CD14-positive monocyte (primary cell): ENCODE results near the gene UCP2. TPM values are rescaled to one million over a fixed set of nuclear protein-coding genes. Genes with fewer than 3 reads are reported as not detected.

Experiments used
- DNase-seq, 3 donors: peaks; one replicate each; pipeline ENCODE4 v3.0.0-alpha.2; 2011 to 2022
- H2AFZ ChIP-seq: 2 replicates; pipeline ENCODE4 v1.6.0; 2012; ENCODE audit warnings: mild to moderate bottlenecking, low read depth, low read length, inconsistent platforms; ENCODE audit not compliant: insufficient read depth, poor library complexity, severe bottlenecking
- H3K27ac ChIP-seq, 2 donors: 1 replicate in 1 of 2; 2 replicates in 1 of 2; pipeline ENCODE4 v1.5.1; 2012 to 2013; ENCODE audit warnings: low read length in 2 of 2, control low read depth in 1 of 2, inconsistent platforms in 1 of 2, low read depth in 1 of 2, mild to moderate bottlenecking in 1 of 2
- H3K27me3 ChIP-seq, 2 donors: one replicate each; pipeline versions ENCODE4 v1.6.0 to v1.6.1; 2011 to 2013; ENCODE audit warnings: low read length in 2 of 2; ENCODE audit not compliant: control insufficient read depth in 2 of 2, insufficient read depth in 2 of 2
- H3K36me3 ChIP-seq, 2 donors: replicated peaks in 1 of 2; 1 replicate in 1 of 2; 2 replicates in 1 of 2; pipeline versions ENCODE4 v1.5.1 to v1.6.1; 2012 to 2013; ENCODE audit warnings: low read length in 2 of 2, control low read depth in 1 of 2, inconsistent platforms in 1 of 2, mild to moderate bottlenecking in 1 of 2; ENCODE audit not compliant: insufficient read depth in 2 of 2, control insufficient read depth in 1 of 2
- H3K4me1 ChIP-seq, 2 donors: 1 replicate in 1 of 2; 2 replicates in 1 of 2; pipeline versions ENCODE4 v1.5.1 to v1.6.1; 2012 to 2013; ENCODE audit warnings: low read length in 2 of 2, control low read depth in 1 of 2, inconsistent platforms in 1 of 2, mild to moderate bottlenecking in 1 of 2, moderate library complexity in 1 of 2; ENCODE audit not compliant: insufficient read depth in 2 of 2, control insufficient read depth in 1 of 2
- H3K4me2 ChIP-seq: replicated peaks from 2 replicates; pipeline ENCODE3; 2012; ENCODE audit warnings: low read length, moderate library complexity, mild to moderate bottlenecking; ENCODE audit not compliant: poor library complexity, severe bottlenecking; ENCODE audit errors: extremely low read depth
- H3K4me3 ChIP-seq, 3 experiments: fragments of 200-600 bp in 1 of 3; sonication (generic) in 1 of 3; replicated peaks in 1 of 3; 1 replicate in 2 of 3; 2 replicates in 1 of 3; pipeline ENCODE4 v1.5.1; 2011 to 2013; ENCODE audit warnings: low read length in 3 of 3, mild to moderate bottlenecking in 3 of 3, control low read depth in 2 of 3, low read depth in 2 of 3, inconsistent platforms in 1 of 3, moderate library complexity in 1 of 3
- H3K79me2 ChIP-seq: 2 replicates; pipeline ENCODE4 v1.6.0; 2012; ENCODE audit warnings: mild to moderate bottlenecking, control low read depth, inconsistent platforms, low read length, moderate library complexity; ENCODE audit not compliant: insufficient read depth
- H3K9ac ChIP-seq: 2 replicates; pipeline ENCODE4 v1.6.0; 2017; ENCODE audit warnings: low read length, mild to moderate bottlenecking; ENCODE audit not compliant: insufficient read depth, poor library complexity, severe bottlenecking
- H3K9me3 ChIP-seq, 2 donors: replicated peaks in 1 of 2; 1 replicate in 1 of 2; 2 replicates in 1 of 2; pipeline versions ENCODE4 v1.5.1 to v1.6.1; 2012 to 2013; ENCODE audit warnings: low read length in 2 of 2, control low read depth in 1 of 2; ENCODE audit not compliant: control insufficient read depth in 1 of 2, insufficient read depth in 1 of 2
- H4K20me1 ChIP-seq: 2 replicates; pipeline ENCODE4 v1.6.0; 2012; ENCODE audit warnings: mild to moderate bottlenecking, low read length, control low read depth, moderate library complexity; ENCODE audit not compliant: insufficient read depth
- H3K27ac Mint-ChIP-seq, 7 donors: one replicate each; pipeline ENCODE4 v1.8.0; 2020; ENCODE audit warnings: mild to moderate bottlenecking in 7 of 7, mixed read lengths in 7 of 7, moderate library complexity in 6 of 7, inconsistent platforms in 2 of 7
- H3K27me3 Mint-ChIP-seq, 3 donors: one replicate each; pipeline ENCODE4 v1.8.0; 2021 to 2022; ENCODE audit warnings: low read depth in 3 of 3, mild to moderate bottlenecking in 3 of 3, mixed read lengths in 3 of 3, moderate library complexity in 3 of 3, inconsistent platforms in 1 of 3
- H3K36me3 Mint-ChIP-seq, 2 donors: one replicate each; pipeline ENCODE4 v1.8.0; 2020; ENCODE audit warnings: mixed read lengths in 2 of 2, inconsistent platforms in 1 of 2, mild to moderate bottlenecking in 1 of 2
- H3K4me1 Mint-ChIP-seq: one replicate; pipeline ENCODE4 v1.8.0; 2020; ENCODE audit warnings: mild to moderate bottlenecking, mixed read lengths
- H3K4me3 Mint-ChIP-seq, 2 donors: one replicate each; pipeline ENCODE4 v1.8.0; 2020; ENCODE audit warnings: mild to moderate bottlenecking in 2 of 2, mixed read lengths in 2 of 2, moderate library complexity in 1 of 2
- H3K9me3 Mint-ChIP-seq, 7 donors: one replicate each; pipeline ENCODE4 v1.8.0; 2020 to 2022; ENCODE audit warnings: mixed read lengths in 7 of 7, mild to moderate bottlenecking in 6 of 7, moderate library complexity in 6 of 7, inconsistent platforms in 2 of 7
- CTCF ChIP-seq: fragments of 200-600 bp; IDR thresholded peaks from one replicate; pipeline ENCODE4 v1.8.0; 2022; ENCODE audit warnings: antibody characterized with exemption, mild to moderate bottlenecking
- WGBS: methylation state at CpG from one replicate; pipeline ENCODE4 v1.1.5; 2013; ENCODE audit warnings: missing lambda C conversion rate; ENCODE audit not compliant: insufficient coverage; 5-methylcytosine and 5-hydroxymethylcytosine counted together
- intact Hi-C, 2 donors: fragments of 100-400 bp; cut with micrococcal nuclease; formaldehyde crosslinking; loops; one replicate each; pipeline versions ENCODE4 v1.15.0 to v1.15.1; 2023
- polyA plus RNA-seq, 3 donors: library from polyadenylated mRNA; depleted of rRNA in 1 of 3; unstranded in 2 of 3; stranded (reverse) in 1 of 3; fragments of 300-500 nt in 2 of 3; fragments of >200 nt in 1 of 3; fragmentation: Illumina TruSeq in 2 of 3; gene quantifications; 1 replicate in 2 of 3; 2 replicates in 1 of 3; pipeline ENCODE4 v1.2.3, GENCODE V29; 2012 to 2021

Gene UCP2
- polyA plus RNA-seq, 3 donors = 496 to 665 (median 649) TPM

GRCh38 chr11:74015919-74016684, 33.5 kb upstream of the UCP2 start:
- no peak for DNase-seq
- H3K27ac Mint-ChIP-seq = peak overlapping the region in 2 of 7 donors; percentile 15 to 64
- no peaks in the 10 kb centered on the region for H3K27me3 ChIP-seq
- WGBS = 100% methylated on average over 1 of the region's 5 CpGs
- H3K9ac ChIP-seq = no peak overlapping the region
- peaks cover 0 to under 1% (median 0%) of the 10 kb centered on the region in 3 donors for H3K27me3 Mint-ChIP-seq
- H4K20me1 ChIP-seq = no peaks in the 10 kb centered on the region
- intact Hi-C loops = no loop called here
- peaks cover 10 to 33% of the 10 kb centered on the region in 2 donors for H3K36me3 ChIP-seq
- H3K79me2 ChIP-seq = peaks cover 4% of the 10 kb centered on the region
- H3K4me3 ChIP-seq = no peak overlapping the region
- H3K4me3 Mint-ChIP-seq = no peak overlapping the region
- H3K36me3 Mint-ChIP-seq = peaks cover 36 to 51% of the 10 kb centered on the region in 2 donors
- H3K4me1 Mint-ChIP-seq = peaks cover 20% of the 10 kb centered on the region
- peak overlapping the region in 1 of 2 donors; percentile 42 for H3K27ac ChIP-seq
- no peaks in the 10 kb centered on the region for H3K9me3 ChIP-seq
- no peak overlapping the region for H3K4me2 ChIP-seq
- TF ChIP-seq CTCF = no peak
- no peak overlapping the region for H2AFZ ChIP-seq
- no peaks in the 10 kb centered on the region for H3K9me3 Mint-ChIP-seq
- H3K4me1 ChIP-seq = peaks cover 50 to 55% of the 10 kb centered on the region in 2 donors

- Histone ChIP-seq H3K27ac (peak overlapping the region; percentile 33 to 38), H3K9me3 (no peaks in the 10 kb centered on the region), H3K27me3 (no peaks in the 10 kb centered on the region), H3K4me2 (no peak overlapping the region), H2AFZ (no peak overlapping the region), H3K79me2 (peaks cover 4% of the 10 kb centered on the region), H4K20me1 (no peaks in the 10 kb centered on the region), H3K4me1 (peaks cover 42 to 51% of the 10 kb centered on the region in 2 donors), H3K9ac (no peak overlapping the region), H3K36me3 (peaks cover 10 to 33% of the 10 kb centered on the region in 2 donors), H3K4me3 (no peak overlapping the region)
- Mint-ChIP-seq H3K4me3 (no peak overlapping the region), H3K36me3 (peaks cover 40 to 59% of the 10 kb centered on the region in 2 donors), H3K27me3 (peaks cover 0 to 2% (median 0%) of the 10 kb centered on the region in 3 donors), H3K27ac (peak overlapping the region in 1 of 7 donors; percentile 21), H3K4me1 (peaks cover 31% of the 10 kb centered on the region), H3K9me3 (no peaks in the 10 kb centered on the region)
- no peak for TF ChIP-seq CTCF
- peak in 1 of 3 donors; percentile 29 for DNase-seq
- intact Hi-C loops = no loop called here
- no CpG with 5 or more reads among the region's 2 CpGs for WGBS
These were observed 32.2 kb upstream of the UCP2 start for GRCh38 chr11:74014880-74015279.
